HuH-7.5 (cell line): ENCODE data around the gene REXO1.
A peak's percentile ranks its signal among the peaks of the same experiment; 100 is the strongest.

Source experiments
- DNase-seq: peaks from one replicate; pipeline ENCODE4 v3.0.0; 2011; ENCODE audit warnings: low spot score

The REXO1 gene

DNA sequence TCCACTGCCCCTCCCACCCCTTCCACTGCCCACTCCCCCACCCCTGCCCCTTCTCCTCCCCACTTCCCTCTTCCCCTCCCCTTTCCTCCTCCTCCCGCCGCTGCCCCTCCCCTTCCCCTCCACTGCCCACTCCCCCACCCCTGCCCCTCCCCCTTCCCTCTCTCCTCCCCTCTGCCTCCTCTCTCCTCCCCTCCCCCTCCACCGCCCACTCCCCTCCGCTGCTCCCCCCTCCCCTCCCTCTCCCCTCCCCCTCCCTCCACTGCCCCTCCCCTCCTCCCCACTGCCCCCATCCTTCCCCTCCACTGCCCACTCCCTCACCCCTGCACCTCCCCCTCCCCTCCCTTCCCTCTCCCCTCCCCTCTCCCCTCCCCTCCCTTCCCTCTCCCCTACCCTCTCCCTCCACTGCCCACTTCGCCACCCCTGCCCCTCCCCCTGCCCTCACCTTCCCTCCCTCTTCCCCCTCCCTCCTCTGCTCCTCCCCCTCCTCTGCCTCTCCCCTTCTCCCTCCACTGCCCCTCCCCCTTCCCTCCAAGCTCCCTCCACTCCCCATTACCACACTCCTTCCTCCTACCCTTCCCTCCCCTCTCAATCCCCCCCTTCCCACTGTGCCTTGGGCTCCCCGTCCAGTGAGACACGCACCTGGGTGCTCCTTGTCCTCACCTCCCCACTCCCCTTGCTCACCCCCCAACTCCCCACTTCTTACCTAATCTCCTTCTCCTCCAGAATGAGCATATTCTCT, 58.1 kb downstream of the REXO1 start:
- no peak for DNase-seq

GRCh38 chr19:1789261-1790041, 58.8 kb downstream of the REXO1 start:
- DNase-seq = no peak

DNA sequence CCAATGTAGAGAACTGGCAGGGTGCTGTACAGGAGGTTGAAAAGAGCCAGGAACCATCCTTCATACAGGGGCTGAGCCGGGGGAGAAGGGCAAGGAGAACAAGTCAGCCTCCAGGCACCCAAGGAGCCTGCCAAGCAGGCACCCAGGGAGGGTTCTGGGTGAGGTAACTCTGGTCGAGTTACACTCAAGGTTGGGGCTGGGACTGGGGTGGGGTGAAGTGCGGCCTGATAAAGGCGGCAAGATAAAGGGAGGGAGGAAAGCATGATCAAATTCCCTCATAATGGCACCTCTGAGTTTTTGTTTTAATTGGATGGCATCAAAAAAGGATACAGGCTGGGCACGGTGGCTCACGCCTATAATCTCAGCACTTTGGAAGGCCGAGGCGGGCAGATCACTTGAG, 61.2 kb downstream of the REXO1 start:
- no peak for DNase-seq

DNA sequence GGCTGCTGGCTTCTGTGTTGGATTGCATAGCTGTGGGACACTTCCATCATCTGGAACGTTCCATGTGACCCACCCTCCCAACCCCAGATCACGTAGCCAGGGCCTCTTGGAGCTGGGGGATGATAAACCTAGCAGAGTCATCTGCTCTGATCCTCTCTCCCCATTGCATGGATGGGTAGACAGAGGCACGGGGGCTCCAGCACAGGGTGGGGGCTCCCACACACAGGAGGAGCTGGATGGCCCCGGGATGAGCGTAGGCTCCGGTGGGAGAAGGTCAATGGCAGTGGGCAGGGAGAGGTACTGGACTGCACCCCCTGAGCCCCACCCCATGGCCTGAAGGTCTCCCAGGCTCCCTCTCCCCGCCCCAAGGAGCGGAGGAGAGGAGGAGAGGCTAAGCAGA, 61.6 kb downstream of the REXO1 start:
- no peak for DNase-seq

GRCh38 chr19:1785310-1785709, 63.0 kb downstream of the REXO1 start:
- DNase-seq = no peak

DNA sequence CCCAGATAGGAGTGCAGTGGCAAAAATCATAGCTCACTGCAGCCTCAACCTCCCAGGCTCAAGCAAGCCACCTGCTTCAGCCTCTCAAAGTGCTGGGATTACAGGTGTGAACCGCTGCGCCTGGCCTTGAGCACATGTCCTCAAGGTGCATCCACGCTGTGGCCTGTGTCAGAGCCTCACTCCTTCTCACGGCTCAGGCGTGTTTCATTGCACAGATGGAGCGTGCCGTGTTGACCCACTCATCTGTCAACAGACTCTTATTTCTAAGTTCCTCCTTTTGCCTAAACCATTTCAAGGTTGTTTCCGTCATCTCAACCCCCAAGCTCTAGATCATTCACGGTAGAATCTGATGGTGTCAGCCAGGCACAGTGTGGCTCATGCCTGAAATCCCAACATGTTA, 64.4 kb downstream of the REXO1 start:
- no peak for DNase-seq

DNA sequence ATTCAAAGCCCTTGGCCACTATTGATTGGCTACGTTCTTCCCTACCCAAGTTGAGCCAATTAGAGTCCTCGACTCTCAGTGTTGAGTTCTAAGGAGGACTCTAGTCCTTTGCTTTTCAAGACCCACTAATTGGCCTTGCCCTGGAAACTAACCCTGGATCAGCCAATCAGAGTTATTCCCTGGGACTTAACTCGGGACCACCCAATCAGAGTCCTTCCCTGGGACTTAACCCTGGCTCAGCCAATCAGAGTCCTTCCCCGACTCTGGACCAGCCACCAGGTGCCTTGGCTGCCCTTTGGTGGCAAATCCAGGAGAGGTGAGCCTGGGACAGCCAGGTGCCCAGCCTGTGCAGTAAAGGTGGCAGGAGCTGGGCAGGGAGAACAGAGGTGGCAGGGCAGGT, 64.9 kb downstream of the REXO1 start:
- DNase-seq = no peak

DNA sequence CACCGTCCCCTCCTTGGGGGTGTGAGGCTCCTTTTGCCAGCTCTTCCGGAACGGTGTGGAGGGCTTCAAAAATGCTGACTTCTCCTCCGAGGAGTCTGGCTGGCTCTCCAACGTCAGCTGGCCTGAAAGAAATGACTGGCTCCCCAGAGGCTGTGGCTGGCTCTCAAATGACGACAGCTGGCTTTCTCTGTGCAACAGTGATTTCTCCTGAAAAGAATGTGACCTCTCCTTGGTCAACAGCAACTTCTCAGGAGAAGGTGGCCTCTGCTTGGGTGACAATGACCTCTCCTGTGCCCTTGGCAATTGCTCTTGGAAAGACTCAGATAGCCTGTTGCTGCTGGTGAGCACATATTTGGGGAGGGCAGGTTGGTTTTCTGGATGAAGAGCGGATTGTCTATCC, 65.8 kb downstream of the REXO1 start:
- DNase-seq = no peak

DNA sequence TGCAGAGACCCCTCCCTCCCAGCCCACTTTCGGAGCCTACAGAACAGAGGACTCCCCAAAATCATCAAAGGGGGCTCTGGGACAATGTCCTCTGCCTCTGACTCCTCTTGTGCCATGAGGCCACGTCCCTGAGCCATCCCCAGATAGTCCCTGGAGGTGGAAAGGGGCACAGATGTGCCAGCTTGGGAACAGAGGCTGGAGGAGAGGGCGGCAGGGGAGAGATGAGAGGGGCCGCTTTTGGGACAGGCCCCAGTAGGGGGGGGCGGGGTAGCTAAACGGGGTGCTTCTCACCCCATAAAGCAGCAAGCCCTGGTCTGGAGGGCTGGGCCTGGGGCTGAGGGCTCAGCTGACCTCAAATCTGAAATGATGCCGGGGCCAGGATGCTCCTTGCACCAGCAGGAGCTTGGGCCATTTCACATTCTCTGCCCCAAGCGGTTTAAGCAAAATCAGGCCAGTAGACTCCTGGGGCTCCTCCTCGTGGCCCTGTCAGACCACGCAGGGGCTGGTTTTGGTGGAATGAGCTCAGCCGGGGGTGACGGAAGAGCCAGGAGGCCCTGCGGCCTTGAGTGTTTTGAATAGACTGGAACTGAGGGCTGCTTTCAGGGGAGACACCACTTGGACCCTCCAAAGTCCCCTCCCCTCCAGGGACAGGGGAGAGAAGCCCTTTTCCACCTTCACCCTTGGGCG, 67.9 kb downstream of the REXO1 start:
- DNase-seq = no peak

DNA sequence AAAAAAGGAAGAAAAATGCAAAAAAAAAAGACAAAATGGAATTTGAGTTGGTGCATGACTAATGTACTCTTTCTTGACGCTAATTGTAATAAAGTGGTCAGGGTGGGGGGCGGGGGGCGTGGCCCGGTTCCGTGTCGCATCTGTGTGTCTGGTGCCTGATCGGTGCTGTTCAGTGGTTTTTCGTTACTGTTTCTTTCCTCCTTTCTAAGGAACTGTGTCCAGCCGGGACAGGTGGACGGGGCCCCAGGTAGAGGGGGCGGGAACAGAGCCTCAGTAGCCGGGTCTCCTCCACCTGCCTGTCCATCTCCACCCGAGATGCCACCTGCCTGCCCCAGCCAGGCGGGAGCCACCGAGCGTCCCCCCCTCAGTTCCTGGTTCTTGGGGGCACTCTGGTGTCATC, 68.7 kb downstream of the REXO1 start:
- DNase-seq = no peak

GRCh38 chr19:1777149-1777548, 71.1 kb downstream of the REXO1 start:
- no peak for DNase-seq

GRCh38 chr19:1776606-1777147, 71.6 kb downstream of the REXO1 start:
- DNase-seq = no peak

DNA sequence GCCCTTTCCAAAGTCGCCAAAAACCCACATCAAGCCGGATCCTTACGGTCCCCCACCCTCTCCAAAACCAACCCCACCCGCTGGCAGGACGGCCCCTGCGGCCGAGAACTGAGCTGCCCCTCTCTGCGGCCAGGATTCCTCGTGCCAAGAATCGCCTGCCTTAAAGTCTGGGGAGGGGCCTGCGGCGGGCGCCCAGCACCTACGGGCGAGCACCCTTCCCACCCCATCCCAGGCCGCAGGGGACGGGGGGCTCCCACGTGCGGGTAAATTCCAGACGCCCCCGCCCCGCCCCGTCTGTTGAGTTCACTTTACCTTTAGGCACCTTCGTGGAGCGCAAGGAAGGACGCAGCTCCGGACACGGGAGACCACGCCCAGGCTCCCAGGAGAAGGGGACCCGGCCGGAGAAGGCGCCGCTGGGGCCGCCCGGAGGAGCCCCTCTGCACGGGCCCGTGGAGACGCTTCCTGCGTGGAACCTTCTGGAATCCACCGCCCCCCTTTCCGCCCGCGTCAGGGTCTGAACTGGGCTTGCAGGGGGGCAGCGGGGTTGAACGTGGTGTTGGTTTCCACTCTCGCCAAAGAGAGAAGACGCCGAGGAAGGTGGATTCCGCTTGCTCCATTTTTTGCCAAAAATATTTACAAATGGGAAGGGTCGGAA, 72.2 kb downstream of the REXO1 start:
- no peak for DNase-seq

GRCh38 chr19:1774989-1775772, 73.1 kb downstream of the REXO1 start:
- DNase-seq = peak; percentile 83

GRCh38 chr19:1773184-1773583, 75.1 kb downstream of the REXO1 start:
- DNase-seq = no peak

DNA sequence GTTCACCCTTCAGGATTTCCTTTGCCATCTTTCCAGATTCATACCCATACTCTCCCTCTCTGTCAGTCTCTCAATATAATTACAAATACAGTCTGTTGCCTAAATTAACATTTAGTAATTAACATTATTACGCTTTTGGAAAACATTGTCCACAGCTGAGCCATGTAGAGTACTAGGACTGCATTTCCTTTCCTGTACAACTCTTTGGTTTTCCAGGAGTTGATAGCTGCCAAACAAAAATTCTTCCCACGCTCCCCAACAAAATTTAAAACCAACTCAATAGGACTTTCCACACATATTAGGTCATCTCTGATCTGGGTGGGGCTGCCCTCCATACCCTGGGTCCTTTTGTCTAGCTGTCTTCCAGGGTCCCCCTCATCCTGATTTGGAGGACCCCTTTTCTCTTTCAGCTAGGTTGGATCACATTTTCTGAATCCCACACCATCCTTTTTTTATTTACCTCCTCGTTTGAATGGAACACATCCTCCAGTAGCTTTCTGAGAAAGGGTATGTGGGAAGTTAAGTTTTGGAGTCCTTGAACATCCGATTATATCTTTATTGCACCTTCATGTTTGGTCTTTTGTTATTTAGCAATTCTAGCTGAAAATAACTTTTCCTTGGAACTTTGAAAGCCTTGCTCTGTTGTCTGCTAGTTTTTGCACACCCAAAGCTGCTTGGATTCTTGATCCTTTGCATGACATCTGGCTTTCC, 77.3 kb downstream of the REXO1 start:
- DNase-seq = no peak

- no peak for DNase-seq
Measured at GRCh38 chr19:1769645-1769985, 78.7 kb downstream of the REXO1 start.

DNA sequence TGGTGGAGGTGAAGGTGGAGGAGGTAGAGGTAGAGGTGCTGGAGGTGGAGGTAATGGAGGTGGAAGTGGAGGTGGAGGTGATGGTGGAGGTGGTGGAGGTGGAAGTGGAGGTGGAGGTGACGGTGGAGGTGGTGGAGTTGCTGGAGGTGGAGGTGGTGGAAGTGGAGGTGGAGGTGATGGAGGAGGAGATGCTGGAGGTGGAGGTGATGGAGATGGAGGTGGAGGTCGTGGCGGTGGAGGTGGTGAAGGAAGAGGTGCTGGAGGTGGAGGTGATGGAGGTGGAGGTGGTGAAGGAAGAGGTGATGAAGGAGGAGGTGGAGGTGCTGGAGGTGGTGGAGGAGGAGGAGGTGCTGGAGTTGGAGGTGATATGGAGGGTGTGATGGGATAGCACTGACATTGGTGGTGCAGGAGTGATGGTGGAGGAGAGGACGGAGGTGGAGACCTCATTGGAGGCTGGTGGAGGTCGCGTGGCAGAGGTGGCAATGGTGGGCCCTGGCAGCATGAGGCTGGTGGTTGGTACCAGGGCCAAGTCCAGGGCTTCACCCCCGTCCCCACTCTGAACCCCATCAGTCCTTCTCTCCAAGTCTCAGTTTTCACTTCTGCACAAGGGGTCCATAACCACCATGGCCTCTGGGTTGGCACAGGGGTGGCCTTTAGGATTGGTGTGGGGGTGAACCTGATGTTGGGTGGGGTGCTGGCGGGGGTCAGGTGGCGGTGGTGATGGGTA, 79.2 kb downstream of the REXO1 start:
- DNase-seq = no peak

DNA sequence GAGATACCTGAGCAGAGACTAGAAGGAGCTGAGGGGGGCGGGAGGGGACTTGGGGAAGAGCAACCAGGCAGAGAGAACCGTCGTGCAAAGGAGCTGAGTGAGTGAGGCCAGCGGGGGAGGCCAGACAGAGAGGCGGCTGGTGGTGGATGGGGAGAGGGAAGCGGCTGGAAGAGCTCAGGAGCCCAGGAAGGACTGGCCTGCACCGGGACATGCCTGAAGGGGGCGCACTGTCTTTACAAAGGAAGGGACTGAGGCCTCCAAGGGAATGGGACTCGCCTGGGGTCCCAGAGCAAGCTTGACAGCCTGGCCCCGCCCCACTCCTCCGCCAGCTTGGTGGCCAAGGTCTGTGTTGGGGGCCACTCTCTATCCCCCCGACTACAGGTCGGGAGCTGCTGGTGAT, 80.0 kb downstream of the REXO1 start:
- no peak for DNase-seq

GRCh38 chr19:1767464-1767933, 80.8 kb downstream of the REXO1 start:
- peak; percentile 96 for DNase-seq
